Esophagus muscularis mucosa (tissue), 4 donors: ENCODE measurements around the gene CTNNA3. TPM values are rescaled to one million over a fixed set of nuclear protein-coding genes. Genes with fewer than 3 reads are reported as not detected.

ENCODE experiments used
- DNase-seq: peaks from one replicate; pipeline ENCODE4 v3.0.0-alpha.2; 2017; ENCODE audit errors: extremely low spot score
- H3K27ac ChIP-seq, 4 donors: fragments of 200-600 bp; sonication (generic); replicated peaks in 1 of 4; 1 replicate in 3 of 4; 2 replicates in 1 of 4; pipeline ENCODE4 v1.5.1; 2016 to 2019; ENCODE audit warnings: mild to moderate bottlenecking in 1 of 4
- H3K27me3 ChIP-seq, 4 donors: fragments of 200-600 bp; sonication (generic); one replicate each; pipeline versions ENCODE4 v1.5.1 to v1.6.0; 2016 to 2019
- H3K36me3 ChIP-seq, 4 donors: fragments of 200-600 bp; sonication (generic); one replicate each; pipeline ENCODE4 v1.5.1; 2016 to 2019
- H3K4me1 ChIP-seq, 4 donors: fragments of 200-600 bp; sonication (generic); one replicate each; pipeline ENCODE4 v1.5.1; 2016 to 2019
- H3K4me3 ChIP-seq, 4 donors: fragments of 200-600 bp; sonication (generic); 1 replicate in 2 of 4; 2 replicates in 2 of 4; pipeline ENCODE4 v1.5.1; 2016 to 2019; ENCODE audit warnings: mild to moderate bottlenecking in 4 of 4, moderate library complexity in 1 of 4
- H3K9me3 ChIP-seq, 4 donors: fragments of 200-600 bp; sonication (generic); 1 replicate in 3 of 4; 2 replicates in 1 of 4; pipeline ENCODE4 v1.5.1; 2016 to 2019
- CTCF ChIP-seq, 3 experiments: fragments of 200-600 bp in 2 of 3; fragments of 450-650 bp in 1 of 3; sonication (generic) in 2 of 3; IDR thresholded peaks; one replicate each; pipeline ENCODE4 v1.5.1; 2017 to 2019; ENCODE audit warnings: antibody characterized with exemption in 3 of 3, mild to moderate bottlenecking in 2 of 3, moderate library complexity in 1 of 3
- EP300 ChIP-seq: sonication (generic); formaldehyde crosslinking; IDR thresholded peaks from one replicate; pipeline ENCODE4 v1.6.1; 2017; ENCODE audit warnings: antibody characterized with exemption
- POLR2A ChIP-seq: fragments of 450-650 bp; IDR thresholded peaks from one replicate; pipeline ENCODE4 v1.6.1; 2017; ENCODE audit warnings: antibody characterized with exemption, moderate library complexity, mild to moderate bottlenecking, low read depth
- POLR2AphosphoS5 ChIP-seq, 2 donors: sonication (generic); formaldehyde crosslinking; IDR thresholded peaks; one replicate each; pipeline ENCODE4 v1.6.1; 2017; ENCODE audit warnings: antibody characterized with exemption in 2 of 2
- WGBS: methylation state at CpG from one replicate; pipeline ENCODE4 v1.1.5; 2018; 5-methylcytosine and 5-hydroxymethylcytosine counted together
- intact Hi-C: fragments of 100-400 bp; cut with DNase I; formaldehyde crosslinking; loops from one replicate; pipeline ENCODE4 v1.15.1; 2023
- total RNA-seq, 4 donors: library from RNA; depleted of rRNA; stranded (reverse); fragments of >200 nt; gene quantifications; one replicate each; pipeline versions ENCODE4 v1.1.0 to v1.2.1, GENCODE V29; 2016

Gene CTNNA3
- total RNA-seq, 4 donors from 2014 or later: 5.1 to 27.8 (median 17.6) TPM

DNA sequence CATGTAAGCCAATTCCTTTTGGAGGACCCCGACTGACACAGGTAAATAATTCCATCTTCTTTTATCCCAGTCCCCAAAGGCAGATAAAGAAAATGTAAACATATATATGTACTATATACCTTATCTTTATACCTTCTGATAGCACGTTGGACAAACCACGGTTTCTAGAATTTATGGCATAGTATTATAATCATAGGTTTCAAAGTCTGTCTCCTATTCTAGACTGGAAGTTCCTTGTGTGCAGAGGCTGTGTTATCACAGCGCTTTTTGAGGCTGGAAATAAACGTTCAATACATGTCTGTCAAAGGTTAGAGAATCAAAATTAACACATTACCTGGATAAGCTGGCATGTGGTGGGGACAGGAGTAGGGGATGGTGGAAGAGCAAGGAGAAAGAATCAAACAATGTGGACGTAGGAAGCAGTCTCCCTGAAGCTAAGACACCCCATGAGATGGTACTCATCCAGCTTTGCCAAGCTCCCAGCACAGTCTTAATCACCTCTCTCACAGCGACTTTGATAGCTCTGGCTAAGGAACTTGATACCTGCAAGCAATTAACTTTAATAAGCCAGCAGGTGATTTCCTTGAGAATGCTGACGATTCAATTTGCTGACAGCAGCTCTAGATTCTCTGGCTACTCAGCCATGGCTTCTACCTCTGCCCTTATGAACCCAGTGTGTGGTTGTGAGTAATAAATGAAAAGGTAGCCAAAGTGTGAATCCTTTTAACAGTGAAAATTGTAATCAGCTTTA lies 978.6 kb downstream of the CTNNA3 start:
- H3K9me3 ChIP-seq: no peaks in the 10 kb centered on the region
- H3K27me3 ChIP-seq: no peaks in the 10 kb centered on the region
- H3K27ac ChIP-seq: no peak overlapping the region
- WGBS: 81% methylated on average over 8 of the region's 8 CpGs
- H3K4me1 ChIP-seq: no peaks in the 10 kb centered on the region
- no peak for TF ChIP-seq CTCF (IDR thresholded peaks at IDR 0.05)
- no peak for TF ChIP-seq POLR2AphosphoS5 (IDR thresholded peaks at IDR 0.05)
- TF ChIP-seq EP300: no peak
- TF ChIP-seq POLR2A: no peak
- no peak overlapping the region for H3K4me3 ChIP-seq
- no peak for DNase-seq
- intact Hi-C loops: no loop called here
- no peaks in the 10 kb centered on the region for H3K36me3 ChIP-seq

DNA sequence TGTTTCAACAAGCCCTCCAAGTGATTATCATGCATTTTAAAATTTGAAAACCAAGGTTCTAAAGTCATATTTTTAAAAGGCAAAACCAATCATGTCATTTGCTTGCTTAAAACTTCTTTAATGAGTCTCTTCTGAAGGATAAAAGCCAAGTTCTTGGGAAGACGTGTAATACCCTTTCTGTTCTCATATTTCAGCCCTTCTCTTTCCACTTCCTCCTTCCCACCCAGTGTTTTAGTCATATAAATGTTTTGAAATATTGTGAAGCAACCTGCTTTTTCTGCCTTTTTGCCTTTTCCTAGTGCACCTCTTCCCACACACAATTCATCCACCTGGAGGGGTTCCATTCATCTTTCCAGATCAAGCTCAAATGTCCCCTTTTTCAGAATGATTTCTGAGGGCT lies 981.3 kb downstream of the CTNNA3 start:
- no peaks in the 10 kb centered on the region for H3K9me3 ChIP-seq
- H3K27ac ChIP-seq: no peak overlapping the region
- intact Hi-C loops: no loop called here
- 62% methylated on average over 1 of the region's 1 CpG for WGBS
- TF ChIP-seq POLR2A: no peak
- TF ChIP-seq POLR2AphosphoS5 (IDR thresholded peaks at IDR 0.05): no peak
- no peak for TF ChIP-seq EP300
- no peak for TF ChIP-seq CTCF (IDR thresholded peaks at IDR 0.05)
- H3K27me3 ChIP-seq: no peaks in the 10 kb centered on the region
- no peaks in the 10 kb centered on the region for H3K36me3 ChIP-seq
- no peak overlapping the region for H3K4me3 ChIP-seq
- DNase-seq: no peak
- H3K4me1 ChIP-seq: no peaks in the 10 kb centered on the region

DNA sequence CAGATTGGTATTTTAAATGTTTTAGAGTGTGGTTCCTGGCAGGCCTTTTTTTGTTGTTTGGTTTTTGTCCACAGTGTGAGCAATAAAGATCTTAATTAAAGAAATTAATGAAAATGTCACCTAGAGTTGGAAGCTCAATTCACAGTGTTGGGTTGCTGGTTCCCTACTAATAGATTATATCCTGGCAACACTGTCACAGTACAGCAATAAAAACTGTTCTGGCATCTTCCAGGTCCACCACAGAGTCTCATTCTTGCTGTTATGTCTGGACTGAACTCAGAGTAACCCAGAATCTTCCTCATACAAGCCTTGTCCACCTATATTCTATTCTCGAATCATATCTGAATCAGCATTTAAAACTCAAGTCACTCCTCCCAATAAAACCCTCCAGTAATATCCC lies 982.6 kb downstream of the CTNNA3 start:
- no peaks in the 10 kb centered on the region for H3K4me1 ChIP-seq
- no peak for DNase-seq
- no peak overlapping the region for H3K27ac ChIP-seq
- no peaks in the 10 kb centered on the region for H3K9me3 ChIP-seq
- H3K27me3 ChIP-seq: no peaks in the 10 kb centered on the region
- TF ChIP-seq CTCF (IDR thresholded peaks at IDR 0.05) (no peak), EP300 (no peak), POLR2A (no peak), POLR2AphosphoS5 (IDR thresholded peaks at IDR 0.05) (no peak)
- intact Hi-C loops: no loop called here
- WGBS: 92% methylated on average over 1 of the region's 1 CpG
- no peaks in the 10 kb centered on the region for H3K36me3 ChIP-seq
- H3K4me3 ChIP-seq: no peak overlapping the region

DNA sequence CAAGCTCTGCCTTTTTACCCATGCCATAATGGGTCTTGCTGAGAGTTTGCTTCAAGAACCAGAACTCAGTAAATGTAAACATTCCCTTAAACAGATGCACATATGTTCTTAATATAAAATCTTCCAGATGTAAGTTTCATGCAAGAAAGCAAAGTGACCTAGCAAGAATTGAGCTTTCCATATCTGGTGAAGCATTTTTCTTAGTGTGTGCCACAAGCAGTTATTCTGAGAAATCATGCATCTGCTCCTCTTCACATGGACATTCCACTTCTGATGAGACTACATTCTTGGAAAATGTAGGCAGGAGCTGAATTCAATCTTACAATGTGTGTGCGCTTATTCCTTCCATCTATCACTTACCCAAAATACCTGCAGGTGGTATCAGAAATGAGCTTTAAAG lies 997.9 kb downstream of the CTNNA3 start:
- 94% methylated on average over 1 of the region's 1 CpG for whole genome bisulfite sequencing
- TF ChIP-seq EP300: no peak
- TF ChIP-seq POLR2AphosphoS5 (IDR thresholded peaks at IDR 0.05): no peak
- TF ChIP-seq CTCF (IDR thresholded peaks at IDR 0.05): no peak
- no peak for TF ChIP-seq POLR2A
- no peak overlapping the region for H3K27ac ChIP-seq
- H3K4me3 ChIP-seq: no peak overlapping the region
- no peaks in the 10 kb centered on the region for H3K36me3 ChIP-seq
- H3K4me1 ChIP-seq: no peaks in the 10 kb centered on the region
- H3K9me3 ChIP-seq: no peaks in the 10 kb centered on the region
- no peak for DNase-seq
- H3K27me3 ChIP-seq: no peaks in the 10 kb centered on the region
- intact Hi-C loops: no loop called here

DNA sequence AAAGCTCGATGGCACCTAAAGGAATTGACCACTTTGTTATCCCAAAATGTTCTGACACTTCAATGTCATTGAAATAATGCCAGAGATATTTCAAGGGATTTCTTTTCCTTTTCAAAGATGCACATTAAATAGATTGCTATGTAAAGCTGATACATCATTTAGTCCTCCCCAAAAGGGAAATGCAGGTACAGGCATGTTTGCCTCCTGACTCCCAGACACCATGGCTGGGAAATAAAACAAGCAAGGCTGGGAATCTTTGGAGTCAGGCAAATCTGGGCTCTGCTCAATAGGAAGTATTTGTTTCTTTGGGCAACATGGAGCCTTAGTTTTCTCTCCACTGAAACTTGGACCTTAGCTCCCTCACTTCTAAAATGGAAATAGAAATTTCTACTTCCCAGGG lies 1000.9 kb downstream of the CTNNA3 start:
- intact Hi-C loops: no loop called here
- TF ChIP-seq POLR2A (no peak), CTCF (IDR thresholded peaks at IDR 0.05) (no peak), EP300 (no peak), POLR2AphosphoS5 (IDR thresholded peaks at IDR 0.05) (no peak)
- H3K36me3 ChIP-seq: no peaks in the 10 kb centered on the region
- no peak overlapping the region for H3K4me3 ChIP-seq
- no peaks in the 10 kb centered on the region for H3K4me1 ChIP-seq
- no peak overlapping the region for H3K27ac ChIP-seq
- DNase-seq: no peak
- 77% methylated on average over 1 of the region's 1 CpG for WGBS
- H3K9me3 ChIP-seq: no peaks in the 10 kb centered on the region
- H3K27me3 ChIP-seq: no peaks in the 10 kb centered on the region
